Left renal pelvis (tissue), 4 donors: ENCODE measurements around the gene SYNPR. TPM values are rescaled to one million over a fixed set of nuclear protein-coding genes. Genes with fewer than 3 reads are reported as not detected.

ENCODE experiments used
- DNase-seq, 4 donors: peaks; one replicate each; pipeline ENCODE4 v3.0.0-alpha.2; 2013; ENCODE audit warnings: low read depth in 4 of 4, low spot score in 3 of 4
- polyA plus RNA-seq, 4 donors: library from polyadenylated mRNA; unstranded; fragments of 120-200 nt; gene quantifications; one replicate each; pipeline ENCODE4 v1.2.1, GENCODE V29; 2013; ENCODE audit not compliant: insufficient read length in 4 of 4

The SYNPR gene
- polyA plus RNA-seq, 4 donors, result 0.06 to 0.13 TPM; not detected in 2

DNA sequence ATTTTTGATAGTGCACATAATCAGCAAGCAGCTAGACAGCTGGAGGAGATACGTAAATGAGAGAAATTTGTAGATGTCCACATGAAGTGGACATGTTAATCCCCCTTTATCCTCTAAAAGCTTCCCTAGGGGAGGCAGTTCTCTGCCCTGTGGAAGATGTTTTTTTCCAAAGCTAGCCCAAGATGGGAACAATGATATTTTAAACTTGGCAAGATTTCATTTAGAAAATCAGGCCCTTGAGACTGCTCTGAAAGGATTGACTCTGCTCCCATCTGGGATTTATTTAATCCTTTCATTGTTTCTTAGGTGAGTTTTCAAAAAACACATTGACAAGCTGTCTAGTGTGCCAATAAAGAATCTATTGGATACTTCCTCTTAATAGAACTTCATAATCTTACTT, 92.0 kb downstream of the SYNPR start:
- DNase-seq, result no peak

DNA sequence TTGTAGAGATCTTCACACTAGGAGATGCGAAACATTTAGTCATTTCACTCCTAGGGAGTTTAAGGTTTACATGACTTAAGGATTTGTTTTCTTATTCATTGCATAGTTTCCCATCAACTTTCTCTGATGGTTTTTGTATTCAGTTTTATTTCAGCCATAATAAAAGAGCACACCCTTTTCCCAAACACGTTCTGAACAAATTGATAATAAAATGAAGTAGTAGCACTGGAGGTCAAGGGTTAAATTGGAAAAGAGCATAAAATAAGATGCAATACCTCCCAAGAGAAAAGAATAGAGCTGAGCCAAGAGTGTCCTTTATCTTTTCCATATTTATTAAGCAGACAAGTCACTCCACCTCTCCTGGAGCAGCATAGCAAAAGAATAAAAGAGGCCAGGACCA, 104.9 kb downstream of the SYNPR start:
- DNase-seq, result no peak

GRCh38 chr3:63384382-63384781, 106.3 kb downstream of the SYNPR start:
- DNase-seq, result no peak

DNA sequence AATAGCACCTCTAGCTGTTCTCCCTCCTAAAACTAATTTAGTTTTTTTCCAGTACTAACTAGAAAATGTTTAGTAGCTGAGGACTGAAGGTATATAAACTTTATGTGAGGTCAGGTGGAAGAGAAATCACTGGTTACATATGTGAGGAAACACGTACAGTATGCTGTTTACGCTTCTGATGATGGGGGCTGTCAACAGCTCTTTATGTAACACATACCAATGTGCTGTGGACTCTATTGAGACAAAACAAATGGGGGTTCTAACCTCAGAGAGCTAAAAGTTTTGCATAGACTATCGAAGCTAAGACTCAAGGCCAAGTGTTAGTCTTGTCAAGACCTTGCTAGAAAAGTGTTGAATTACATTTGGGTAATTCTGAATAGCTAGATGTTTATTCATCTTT, 107.5 kb downstream of the SYNPR start:
- no peak for DNase-seq

DNA sequence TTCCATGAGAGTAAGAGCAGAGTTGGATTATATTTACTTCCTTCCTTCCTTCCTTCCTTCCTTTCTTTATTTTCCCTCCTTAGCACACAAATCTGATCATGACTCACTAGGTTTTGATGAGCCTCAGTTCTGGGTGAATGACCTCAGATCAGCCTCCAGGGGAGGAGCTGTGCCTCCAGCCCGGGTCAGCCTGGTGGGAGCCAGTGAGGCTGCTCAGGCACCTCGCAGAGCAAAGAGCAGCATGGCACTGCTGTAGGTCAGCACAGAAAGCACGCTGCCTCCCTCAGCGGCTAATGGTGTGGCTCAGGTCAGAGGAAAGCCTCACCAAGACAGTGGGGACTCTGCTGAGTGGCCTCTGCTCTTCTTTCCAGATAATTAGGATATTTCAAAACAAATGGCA, 108.5 kb downstream of the SYNPR start:
- no peak for DNase-seq

- no peak for DNase-seq
Measured at GRCh38 chr3:63387568-63387967, 109.5 kb downstream of the SYNPR start.

- no peak for DNase-seq
Measured at GRCh38 chr3:63390710-63391230, 112.7 kb downstream of the SYNPR start.

- no peak for DNase-seq
Measured at GRCh38 chr3:63395960-63396359, 117.9 kb downstream of the SYNPR start.

GRCh38 chr3:63400246-63400860, 122.2 kb downstream of the SYNPR start:
- no peak for DNase-seq

GRCh38 chr3:63405882-63406281, 127.8 kb downstream of the SYNPR start:
- no peak for DNase-seq

DNA sequence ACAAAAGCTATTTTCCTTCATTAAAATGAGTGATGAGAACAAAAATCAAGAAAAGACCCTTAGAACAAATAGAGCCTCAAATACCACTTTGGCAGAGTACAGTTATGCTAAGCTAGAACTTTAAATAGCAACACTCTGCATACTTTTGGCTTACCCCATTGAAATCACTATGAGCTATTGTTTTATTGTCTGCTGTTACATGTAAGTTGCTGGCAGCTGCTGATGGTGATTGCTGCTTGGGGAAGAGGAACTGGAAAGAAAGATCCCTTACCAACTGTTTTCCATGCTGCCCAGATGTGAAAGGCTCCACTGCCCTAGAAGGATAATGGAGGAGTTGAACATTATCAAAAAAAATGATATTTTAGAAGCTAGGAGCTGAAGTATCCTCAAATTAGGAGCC, 135.4 kb downstream of the SYNPR start:
- DNase-seq, result no peak

DNA sequence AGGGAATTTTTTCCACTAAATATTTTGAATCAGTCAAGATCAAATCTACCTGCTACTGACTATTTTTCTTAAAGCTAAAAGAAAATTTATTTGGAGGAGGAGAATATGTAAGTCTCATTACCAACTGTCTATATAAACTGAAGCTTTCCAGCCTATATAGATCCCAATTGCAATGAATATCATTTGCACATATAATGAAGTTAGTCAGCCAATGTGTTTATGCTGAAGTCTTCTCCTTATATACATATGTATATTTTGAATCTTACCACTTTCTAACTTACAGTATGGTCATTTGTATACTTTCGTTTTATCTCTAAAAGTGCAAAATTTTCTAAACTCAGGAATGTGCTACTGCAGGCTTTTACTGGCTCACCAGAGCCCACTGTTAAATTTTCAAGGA, 136.5 kb downstream of the SYNPR start:
- DNase-seq, result no peak

DNA sequence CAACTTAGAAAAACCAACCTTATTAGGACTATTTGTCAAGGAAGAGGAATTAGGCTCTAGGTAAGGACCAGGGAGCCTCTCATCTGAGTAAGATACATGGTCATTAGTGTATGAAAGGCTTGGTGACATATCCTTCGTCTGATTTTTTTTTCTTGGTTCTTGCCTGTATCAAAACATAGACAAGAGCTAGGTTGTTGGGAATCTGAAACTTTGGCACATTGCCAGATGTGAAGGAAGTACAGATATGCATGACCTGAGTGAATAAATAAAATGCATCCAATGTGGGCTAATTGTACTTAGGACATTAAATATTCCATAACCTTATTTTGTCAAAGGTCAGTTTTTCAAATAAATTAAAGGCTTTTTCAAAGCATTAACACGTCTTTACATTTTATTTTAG, 151.8 kb downstream of the SYNPR start:
- no peak for DNase-seq

DNA sequence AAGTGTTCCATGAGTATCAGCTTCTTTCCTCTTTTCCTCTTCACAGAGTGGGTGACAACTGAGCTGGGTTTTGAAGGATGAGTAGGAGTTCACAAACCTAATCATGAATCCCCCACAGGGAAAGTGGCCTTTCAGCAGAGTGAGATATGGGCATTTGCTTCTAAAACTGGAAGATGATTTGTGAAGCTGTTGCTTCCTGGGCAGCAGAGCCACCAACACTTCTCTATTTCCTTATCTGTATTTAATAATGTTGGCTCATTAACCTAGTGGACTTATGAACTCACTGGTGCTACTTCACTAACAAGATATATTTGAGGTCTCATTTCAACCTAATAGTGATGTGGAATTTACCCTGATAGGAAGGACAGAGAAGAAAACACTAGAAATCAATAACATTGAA, 152.8 kb downstream of the SYNPR start:
- DNase-seq, result no peak

DNA sequence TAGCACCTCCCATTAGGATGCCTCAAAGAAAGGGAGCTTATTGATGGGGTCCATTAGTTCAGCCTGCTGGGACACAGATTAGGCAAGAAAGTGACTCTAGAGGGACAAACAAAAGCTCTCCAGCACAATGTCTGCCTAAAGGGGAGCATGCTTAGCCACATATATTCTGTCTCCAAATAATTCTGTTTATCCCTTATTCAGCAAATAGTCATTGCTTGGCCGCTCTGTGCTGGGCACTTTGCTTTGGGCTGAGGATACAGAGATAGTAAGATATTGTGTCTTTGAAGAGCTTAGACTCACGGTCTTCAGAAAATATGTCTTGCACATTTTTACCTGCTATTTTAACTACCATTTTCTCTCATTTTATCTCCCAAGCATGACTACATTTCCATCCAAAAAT, 159.8 kb downstream of the SYNPR start:
- DNase-seq, result no peak

- no peak for DNase-seq
Measured at GRCh38 chr3:63438826-63439371, 160.8 kb downstream of the SYNPR start.

DNA sequence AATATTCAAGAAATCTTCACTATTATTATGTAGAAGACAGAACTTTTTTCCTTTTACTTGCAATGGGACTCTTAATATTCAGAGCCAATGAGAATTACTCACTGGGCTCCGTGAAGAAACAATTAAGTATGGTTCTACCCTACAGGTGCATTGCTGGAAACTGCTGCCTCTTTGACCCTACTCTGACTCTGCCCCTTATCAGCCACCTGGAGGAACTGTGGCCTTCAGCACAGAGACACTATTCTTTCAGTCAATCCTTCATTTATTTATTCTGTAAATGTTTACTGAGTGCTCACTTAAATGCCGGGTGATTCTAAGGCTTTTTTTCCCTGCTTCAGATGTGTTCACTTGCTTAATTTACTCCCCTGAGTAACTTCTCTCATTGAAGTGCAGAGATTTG, 163.2 kb downstream of the SYNPR start:
- no peak for DNase-seq

DNA sequence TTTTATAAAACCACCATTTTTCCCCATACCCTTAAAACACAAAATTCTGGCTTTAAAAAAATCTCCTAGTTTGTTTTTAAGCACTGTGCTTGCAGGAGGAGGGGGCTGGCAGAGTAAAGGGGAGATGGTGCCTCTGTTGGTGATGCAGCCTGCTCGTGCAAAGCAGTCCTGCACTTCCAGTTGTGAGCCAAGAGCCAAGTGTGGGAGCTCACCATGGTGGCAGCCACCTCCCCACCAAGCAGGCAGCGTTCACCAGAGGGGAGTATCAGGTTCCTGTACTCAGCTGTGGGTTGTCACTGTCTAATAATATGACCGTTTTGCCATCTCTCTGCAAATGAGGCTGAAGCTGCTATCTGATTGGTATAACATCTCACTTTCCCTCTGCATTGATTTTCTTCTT, 164.8 kb downstream of the SYNPR start:
- DNase-seq, result no peak

DNA sequence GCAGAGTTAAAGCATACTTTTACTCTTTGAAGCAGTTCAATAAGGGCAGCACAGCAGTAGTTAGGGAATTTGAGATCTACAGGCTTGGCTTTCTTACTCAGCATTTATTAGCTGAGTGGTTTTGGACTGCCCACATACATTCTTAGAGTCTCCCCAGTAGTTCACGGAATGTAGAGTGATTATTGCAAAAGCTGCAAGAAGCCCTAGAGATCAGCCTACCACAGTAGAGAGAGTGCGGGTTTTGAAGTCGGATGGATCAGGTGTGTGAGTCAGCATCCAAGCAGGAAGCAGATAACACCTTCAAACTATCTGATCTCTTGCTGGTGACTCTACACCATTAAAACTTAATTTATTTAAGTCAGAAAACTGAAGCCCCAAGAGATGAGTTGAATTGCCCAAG, 171.9 kb downstream of the SYNPR start:
- DNase-seq, result no peak

DNA sequence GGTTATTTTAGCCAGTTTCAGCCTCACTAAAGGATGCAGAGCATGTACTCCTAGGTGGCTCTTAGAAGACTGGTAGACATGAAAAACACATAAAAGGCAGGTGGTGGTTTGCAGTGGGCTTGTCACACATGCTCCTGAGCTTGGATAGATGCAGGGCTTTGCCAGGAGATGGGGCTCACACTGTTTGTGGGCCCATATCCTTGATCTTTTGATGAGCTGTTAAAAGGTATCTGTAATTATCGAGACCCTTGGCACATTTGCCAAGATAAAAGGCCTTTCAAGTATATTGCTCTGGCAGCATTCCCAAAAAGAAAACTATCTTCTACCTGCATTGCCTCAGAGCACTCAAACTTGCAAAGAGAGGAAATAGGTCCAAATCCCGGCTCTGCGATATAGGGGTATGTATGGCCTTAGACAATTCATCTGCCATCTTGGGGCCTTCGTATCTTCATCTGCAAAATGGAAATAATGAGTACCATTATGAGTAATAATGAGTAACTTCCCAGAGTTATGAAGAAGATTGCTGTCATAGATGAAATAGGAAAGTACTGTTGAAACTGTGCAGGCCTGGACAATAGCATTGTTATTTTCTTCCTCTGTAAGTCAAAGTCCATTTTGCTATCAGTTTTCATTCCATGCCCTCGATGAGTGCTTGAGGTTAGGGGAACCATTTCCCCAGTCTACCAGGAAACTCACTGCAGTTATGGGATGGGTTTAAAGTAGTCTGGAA, 172.7 kb downstream of the SYNPR start:
- DNase-seq, result no peak

DNA sequence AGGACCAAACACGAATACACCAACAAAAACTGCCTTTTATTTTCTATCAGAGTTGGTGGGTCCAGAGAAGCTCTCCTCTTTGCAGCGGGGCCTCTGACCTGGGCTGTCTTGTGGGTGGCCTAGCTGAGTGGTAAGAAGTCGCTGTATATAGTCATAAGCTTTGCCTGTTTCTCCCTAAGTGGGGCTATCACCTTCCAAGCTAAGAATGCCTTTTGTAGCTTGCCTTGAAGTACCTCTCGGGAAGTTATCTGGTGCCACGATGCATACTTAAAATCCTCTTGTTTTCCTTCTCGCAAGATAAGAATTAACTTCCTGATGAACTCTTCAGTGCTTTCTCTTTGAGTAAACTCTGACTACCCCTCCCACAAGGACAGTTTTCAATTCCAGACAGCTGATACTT, 178.8 kb downstream of the SYNPR start:
- no peak for DNase-seq

DNA sequence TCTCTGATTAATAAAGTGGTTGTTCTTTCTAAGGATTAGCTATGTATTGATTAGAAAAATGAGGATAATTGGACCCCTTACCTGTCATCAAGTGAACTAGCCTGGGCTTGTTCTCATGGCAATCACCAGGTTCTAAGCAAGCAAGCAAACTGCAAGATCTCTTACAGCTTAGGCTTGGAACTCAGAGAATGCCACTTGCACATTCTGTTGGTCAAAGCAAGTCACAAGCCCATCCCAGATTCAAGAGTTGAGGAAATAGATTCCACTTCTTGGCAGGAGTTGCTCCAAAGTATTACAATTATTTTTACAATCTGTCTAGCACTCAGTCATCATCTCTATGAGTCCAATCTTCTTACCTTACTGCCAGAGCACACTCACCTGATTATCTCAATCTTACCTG, 180.3 kb downstream of the SYNPR start:
- DNase-seq, result no peak
